ENCODE measurements around the gene FBLL1.

DNA sequence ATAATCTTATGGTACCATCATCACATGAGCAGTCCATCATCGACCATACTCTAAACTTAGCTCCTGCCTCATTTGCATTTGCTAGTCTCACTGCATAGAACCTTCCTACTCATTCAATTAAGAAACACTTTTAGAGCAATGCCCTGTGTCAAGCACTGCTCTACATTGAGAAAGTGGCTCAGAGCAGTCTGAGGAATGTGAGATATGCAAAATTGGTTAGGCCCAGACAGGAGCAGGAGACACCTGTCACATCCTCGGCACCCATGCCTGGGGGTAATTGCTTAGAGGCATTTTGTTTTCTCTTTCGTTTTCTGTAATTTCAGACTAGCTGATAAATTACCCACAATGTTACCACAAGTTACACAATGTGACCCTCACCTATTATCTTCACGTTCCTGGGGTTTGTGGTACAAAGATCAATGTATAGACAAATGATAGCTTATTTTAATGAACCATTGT lies 47.7 kb upstream of the FBLL1 start:
- TF ChIP-seq, protein P1, sequence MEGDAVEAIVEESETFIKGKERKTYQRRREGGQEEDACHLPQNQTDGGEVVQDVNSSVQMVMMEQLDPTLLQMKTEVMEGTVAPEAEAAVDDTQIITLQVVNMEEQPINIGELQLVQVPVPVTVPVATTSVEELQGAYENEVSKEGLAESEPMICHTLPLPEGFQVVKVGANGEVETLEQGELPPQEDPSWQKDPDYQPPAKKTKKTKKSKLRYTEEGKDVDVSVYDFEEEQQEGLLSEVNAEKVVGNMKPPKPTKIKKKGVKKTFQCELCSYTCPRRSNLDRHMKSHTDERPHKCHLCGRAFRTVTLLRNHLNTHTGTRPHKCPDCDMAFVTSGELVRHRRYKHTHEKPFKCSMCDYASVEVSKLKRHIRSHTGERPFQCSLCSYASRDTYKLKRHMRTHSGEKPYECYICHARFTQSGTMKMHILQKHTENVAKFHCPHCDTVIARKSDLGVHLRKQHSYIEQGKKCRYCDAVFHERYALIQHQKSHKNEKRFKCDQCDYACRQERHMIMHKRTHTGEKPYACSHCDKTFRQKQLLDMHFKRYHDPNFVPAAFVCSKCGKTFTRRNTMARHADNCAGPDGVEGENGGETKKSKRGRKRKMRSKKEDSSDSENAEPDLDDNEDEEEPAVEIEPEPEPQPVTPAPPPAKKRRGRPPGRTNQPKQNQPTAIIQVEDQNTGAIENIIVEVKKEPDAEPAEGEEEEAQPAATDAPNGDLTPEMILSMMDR (IDR thresholded peaks at IDR 0.05), result no peak
- TF ChIP-seq POLR2A (IDR thresholded peaks at IDR 0.05) (no peak), POLR2AphosphoS5 (IDR thresholded peaks at IDR 0.05) (no peak), EP300 (IDR thresholded peaks at IDR 0.05) (no peak)

All from sigmoid colon (tissue), 4 donors.